Activated CD4-positive, alpha-beta T cell treated with anti-CD3 and anti-CD28 coated beads, Interleukin-2, amount 50 U/mL, for 1 hour (primary cell): Measurements from ENCODE around the gene SPOP.
A peak's percentile ranks its signal among the peaks of the same experiment; 100 is the strongest.

Source experiments
- DNase-seq: peaks from one replicate; pipeline ENCODE4 v3.0.0-alpha.2; 2020

Gene SPOP

GRCh38 chr17:49582789-49583188, 95.1 kb downstream of the SPOP start:
- DNase-seq = no peak

- DNase-seq = no peak
These were observed 95.7 kb downstream of the SPOP start for GRCh38 chr17:49582055-49582722.

- no peak for DNase-seq
These were observed 96.3 kb downstream of the SPOP start for GRCh38 chr17:49581648-49581998.

GRCh38 chr17:49580981-49581647, 96.8 kb downstream of the SPOP start:
- no peak for DNase-seq

GRCh38 chr17:49580055-49580721, 97.7 kb downstream of the SPOP start:
- no peak for DNase-seq

GRCh38 chr17:49579522-49579921, 98.4 kb downstream of the SPOP start:
- DNase-seq = no peak

- DNase-seq = no peak
These were observed 98.9 kb downstream of the SPOP start for GRCh38 chr17:49578952-49579500.

GRCh38 chr17:49578414-49578813, 99.5 kb downstream of the SPOP start:
- no peak for DNase-seq

- DNase-seq = no peak
These were observed 99.9 kb downstream of the SPOP start for GRCh38 chr17:49577963-49578362.

- DNase-seq = no peak
These were observed 100.3 kb downstream of the SPOP start for GRCh38 chr17:49577650-49577934.

GRCh38 chr17:49576917-49577649, 100.8 kb downstream of the SPOP start:
- DNase-seq = no peak

- DNase-seq = no peak
These were observed 101.6 kb downstream of the SPOP start for GRCh38 chr17:49576088-49576916.

- DNase-seq = peak; percentile 60
These were observed 102.2 kb downstream of the SPOP start, which contains the start of gene NXPH3 for GRCh38 chr17:49575679-49576087. TSS of gene NXPH3 (plus strand) at chr17:49575871. CDS start at chr17:49576220, 349 bp downstream.

GRCh38 chr17:49574945-49575678, 102.8 kb downstream of the SPOP start:
- no peak for DNase-seq

- no peak for DNase-seq
These were observed 103.5 kb downstream of the SPOP start for GRCh38 chr17:49574323-49574781.

- no peak for DNase-seq
These were observed 104.2 kb downstream of the SPOP start for GRCh38 chr17:49573510-49574322.

GRCh38 chr17:49572806-49573420, 105.0 kb downstream of the SPOP start:
- DNase-seq = no peak

GRCh38 chr17:49572226-49572625, 105.7 kb downstream of the SPOP start:
- no peak for DNase-seq

- DNase-seq = no peak
These were observed 106.1 kb downstream of the SPOP start for GRCh38 chr17:49571764-49572163.

- DNase-seq = no peak
These were observed 106.6 kb downstream of the SPOP start for GRCh38 chr17:49571283-49571682.
